ENCODE data around the gene SIX3.

Gene SIX3

DNA sequence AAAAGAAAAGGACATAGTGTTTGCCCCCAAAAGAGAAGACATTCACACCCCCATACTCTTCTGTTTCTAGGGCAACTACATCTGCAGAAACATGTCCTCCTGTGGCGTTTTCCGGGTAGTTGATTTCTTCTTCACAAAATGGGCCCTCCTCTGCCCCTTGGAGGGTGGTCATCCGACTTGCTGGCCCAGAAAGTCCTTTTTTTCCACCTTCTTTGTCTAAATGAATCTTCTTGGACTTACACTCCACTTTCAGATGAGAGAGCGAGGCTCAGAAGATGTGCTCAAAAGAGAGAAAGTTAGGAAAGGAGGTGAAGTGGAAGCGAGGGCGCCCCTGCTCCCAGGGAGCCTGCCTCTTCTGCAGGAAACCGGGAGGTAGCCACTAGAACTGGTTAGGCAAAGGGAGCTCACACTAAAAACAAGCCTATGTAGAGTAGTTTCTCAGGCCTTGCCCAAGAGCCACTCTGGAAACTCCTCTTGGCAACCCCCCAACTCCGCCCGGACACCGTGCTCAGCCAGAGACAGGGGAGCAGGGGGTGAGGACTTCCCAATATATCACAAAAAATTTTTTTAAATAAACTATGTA is 10.2 kb upstream of the SIX3 start:
- DNase-seq (ENCODE audit: low read depth): no peak

DNA sequence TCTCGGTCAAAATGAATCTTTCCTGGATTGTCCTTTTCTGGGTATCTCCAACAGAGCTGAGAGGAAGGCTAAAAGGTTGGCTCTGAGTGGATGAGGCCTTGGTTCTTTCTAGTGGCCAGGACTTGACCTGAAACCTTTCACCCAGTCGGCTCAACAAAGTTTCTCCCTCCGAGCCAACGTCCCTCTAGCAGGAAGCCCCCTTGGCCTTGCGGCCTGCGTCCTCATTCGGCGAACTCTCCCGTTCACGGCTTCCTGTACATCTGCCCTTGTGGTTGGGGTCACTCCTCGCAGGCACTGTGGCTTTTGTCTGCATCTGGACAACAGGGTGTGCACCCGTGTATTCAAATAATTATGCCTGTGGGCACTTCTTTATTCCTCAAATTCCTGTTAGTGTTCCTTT is 9.4 kb upstream of the SIX3 start:
- DNase-seq (ENCODE audit: low read depth): no peak

DNA sequence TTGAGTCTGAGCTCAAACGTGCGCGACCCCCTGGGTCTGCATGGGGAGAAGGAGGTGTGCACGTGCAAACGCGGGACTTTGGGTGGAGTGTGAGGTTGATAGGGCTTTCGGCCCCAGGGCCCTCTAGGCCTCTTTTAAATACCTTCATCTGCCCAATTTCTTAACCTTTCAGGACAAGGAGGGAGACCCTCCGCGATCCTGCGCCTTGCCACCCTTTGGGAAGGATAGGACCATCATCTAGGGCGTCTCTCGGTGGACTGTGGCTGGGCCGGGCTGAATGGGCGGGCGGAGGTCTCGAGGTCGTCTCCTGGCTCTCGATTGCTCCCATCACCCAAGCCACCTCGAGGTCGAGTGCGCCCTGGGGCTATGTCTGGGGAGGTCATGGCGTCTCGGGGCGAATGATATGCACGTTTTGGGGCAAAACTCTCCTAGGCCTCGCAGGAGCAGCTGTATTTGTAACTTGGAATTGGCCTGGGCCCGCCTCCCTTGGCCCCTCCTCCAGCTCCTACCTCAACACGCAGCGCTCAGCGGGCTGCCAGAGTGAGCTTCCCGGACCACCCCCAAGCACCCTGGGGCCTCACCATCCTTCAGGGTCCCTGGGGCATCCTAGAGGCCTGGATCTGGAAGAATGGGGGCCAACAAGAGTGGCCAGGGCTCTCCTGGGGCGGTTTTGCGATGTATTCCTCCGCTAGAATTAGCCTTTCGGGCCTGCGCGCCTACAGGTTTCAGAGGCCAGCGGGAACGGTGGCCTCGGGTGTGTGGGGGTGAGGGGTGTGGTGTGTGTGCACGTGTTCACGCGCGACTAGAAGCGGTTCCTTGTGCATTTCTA is 8.7 kb upstream of the SIX3 start:
- no peak for DNase-seq (ENCODE audit: low read depth)

DNA sequence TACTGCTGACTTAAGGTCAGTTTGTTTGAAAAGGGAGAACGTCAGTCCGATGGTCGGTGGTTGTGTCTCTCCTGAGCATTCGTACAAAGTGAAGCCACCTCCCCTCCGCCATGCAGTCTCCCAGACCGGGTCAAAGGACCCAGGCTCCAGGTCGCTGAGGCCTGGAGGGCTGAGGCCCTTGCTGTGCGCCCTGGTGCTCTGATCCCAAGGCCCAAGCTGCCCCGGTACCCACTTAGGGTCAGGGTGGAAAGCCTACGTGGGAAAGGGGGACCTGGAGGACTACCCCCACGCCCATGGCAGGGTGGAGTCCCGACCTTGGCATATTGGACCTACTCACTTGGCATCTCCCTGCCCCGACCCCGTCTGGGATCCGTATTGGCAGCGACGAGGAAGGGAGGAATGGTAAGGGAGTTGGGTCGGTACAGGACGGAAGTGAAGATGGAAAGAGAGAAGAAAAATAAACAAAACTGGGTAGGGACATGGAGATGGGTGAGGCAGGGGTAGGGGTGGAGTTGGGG is 8.0 kb upstream of the SIX3 start:
- no peak for DNase-seq (ENCODE audit: low read depth)

DNA sequence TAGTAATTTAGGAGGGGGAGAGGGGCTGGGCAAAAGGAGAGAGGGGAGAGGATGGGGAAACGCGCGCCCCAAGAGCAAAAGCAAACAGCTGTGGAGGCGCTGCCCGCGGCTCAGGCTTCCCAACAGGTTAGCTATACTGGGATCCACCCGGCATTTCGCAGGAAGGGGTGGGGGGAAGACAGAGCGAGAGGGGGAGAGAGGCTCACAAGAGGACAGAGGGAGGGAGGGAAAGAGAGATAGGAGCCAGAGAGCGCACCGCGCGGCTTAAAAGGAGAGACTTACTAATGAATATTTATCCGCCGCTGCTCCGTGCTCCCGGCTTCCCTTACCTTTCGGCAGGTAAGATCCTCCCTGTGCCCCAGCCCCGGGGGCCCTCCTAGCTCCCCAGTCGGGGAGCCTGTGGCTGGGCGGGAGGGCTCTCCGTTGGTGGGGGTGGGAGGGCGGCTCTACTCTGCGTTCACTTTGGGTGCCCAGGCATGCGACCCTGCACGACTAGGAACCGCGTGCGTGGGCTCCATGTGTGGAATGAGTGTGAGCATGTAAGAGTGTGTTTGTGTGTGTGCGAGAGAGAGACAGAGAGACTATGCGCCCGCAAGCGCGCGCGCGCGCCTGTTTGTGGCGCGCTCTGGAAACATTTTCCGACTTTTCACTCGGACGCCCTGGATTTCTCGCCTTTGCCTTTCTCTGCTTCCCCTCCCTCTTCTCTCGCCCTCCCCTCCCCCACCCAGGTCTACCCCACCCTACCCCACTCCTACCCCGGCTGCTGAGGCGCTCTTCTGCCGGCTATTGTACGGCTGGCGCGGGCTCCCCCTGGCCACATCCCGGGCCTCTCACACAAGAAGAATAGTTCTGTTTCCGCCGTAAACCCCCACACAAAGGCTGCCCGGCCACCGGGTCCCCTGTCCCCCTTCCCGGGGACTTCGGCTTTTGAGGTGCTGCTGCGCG is 7.2 kb upstream of the SIX3 start:
- DNase-seq (ENCODE audit: low read depth): no peak

DNA sequence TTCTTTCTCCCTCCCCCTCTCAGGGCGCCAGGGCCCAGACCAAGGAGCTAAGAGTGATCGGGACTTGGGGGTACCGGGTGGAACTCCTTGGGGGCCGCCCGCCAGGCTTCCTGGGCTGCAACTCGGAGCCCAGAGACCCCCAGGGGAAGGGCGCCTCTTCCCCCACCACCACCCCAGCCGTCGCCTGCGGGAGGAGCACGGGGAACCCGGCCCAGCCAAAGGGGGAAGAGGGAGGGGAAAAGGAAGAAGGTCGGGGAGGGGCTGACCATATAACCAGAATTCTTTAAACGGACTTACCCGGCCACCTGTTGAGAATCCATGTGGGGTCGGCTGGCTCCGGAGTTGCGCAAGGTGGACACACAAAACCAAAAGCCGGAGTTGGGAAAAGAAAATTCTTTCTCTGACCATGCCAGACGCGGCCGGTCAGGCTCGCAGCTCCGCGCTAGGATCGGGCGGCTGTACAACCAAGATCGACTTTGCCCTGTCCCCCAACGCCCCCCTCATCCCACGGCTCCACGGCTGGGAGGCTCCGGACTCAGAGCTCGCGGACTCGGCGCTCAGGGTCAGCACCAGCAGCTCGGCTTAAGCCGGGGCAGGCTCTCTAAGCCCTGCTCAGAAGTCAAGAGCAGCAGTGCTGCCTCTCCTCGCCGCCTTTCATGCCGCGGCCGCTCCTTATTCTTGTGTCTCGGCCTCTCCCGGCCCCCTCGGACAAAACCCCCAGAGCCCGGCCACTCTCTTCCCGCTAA is 6.3 kb upstream of the SIX3 start:
- DNase-seq (ENCODE audit: low read depth): no peak

DNA sequence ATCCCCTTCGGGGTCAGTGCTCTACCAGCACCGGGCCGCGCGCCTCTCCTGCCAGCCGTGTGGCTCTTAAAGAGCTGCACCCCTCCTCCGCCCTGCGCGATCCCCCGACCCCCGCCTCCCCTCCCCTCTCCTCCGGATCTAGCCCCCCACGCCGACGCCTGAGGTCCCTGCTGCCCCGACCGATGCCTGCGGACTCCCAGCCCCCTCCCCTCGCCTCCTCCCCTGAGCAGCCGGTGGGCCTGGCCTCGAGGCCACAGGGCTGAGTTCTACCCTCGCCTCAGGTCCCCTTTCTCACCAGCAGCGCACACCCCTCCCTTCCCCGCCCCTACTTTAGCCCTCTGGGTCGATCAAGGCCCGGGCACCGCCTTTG is 5.8 kb upstream of the SIX3 start:
- DNase-seq (ENCODE audit: low read depth): no peak

DNA sequence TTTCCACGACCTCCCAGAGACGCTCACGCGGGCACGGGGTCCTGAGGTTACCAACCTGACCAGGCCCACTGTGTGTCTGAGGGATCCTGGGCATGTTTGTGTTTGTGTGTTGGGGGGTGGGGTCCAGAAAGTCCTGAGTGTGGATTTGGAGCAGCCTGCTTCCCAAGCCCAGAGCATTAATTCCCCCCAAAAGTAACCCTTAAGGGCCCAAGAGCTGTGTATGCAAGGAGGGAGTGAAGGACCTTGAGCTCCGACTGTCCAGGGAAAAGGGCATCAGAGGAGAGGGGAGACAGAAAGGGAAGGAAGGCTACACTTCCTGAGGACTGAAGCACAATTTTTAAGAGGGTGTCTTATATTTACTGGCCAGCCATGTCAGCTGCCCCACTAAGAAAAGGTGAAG is 5.2 kb upstream of the SIX3 start:
- DNase-seq (ENCODE audit: low read depth): no peak

DNA sequence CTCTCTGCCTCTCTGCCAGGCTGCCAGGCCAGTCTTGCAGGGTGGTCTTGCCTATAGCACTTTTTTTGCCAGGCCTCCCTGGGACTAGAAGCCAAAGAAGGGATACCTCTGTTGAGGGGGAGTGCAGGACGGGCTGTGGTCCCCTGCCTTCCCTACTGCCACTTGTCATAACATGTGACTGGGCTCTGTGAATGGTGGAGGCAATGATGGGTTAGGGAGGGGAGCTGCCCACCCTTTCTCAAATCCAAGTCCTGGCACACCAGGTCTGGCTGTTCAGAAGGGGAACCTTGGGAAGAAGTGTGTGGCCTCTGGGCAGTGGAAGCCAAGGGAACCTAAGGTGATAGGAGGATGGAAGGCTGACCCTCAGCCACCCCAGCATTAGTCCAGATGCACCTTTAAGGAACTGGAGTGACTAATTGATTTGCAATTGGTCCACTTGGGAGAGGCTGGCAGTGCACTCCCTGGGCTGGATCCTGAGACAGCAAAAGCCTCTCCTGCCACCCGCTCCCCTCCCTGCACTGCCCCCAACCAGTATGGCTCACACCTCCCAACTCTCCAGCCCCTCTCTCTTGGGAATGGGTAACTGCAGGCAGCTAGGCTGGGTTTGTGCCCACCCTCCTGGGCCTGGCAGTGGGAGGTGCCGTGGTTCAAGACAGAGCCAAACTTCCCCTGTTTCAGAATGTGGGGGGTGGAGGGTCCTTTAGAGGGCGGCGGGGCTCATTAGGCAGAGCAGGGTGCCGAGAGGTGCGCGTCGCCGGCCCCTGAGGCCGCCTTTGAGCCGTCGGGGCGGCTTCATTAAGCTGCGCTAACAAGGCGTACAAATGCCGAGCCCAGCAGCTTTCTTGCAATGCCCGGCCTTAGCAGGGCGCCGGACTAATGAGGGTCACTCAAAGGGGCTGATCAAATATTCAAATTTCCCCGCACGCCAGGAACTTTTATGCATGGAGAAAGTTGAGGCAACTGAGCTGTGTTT is 4.5 kb upstream of the SIX3 start:
- no peak for DNase-seq (ENCODE audit: low read depth)

DNA sequence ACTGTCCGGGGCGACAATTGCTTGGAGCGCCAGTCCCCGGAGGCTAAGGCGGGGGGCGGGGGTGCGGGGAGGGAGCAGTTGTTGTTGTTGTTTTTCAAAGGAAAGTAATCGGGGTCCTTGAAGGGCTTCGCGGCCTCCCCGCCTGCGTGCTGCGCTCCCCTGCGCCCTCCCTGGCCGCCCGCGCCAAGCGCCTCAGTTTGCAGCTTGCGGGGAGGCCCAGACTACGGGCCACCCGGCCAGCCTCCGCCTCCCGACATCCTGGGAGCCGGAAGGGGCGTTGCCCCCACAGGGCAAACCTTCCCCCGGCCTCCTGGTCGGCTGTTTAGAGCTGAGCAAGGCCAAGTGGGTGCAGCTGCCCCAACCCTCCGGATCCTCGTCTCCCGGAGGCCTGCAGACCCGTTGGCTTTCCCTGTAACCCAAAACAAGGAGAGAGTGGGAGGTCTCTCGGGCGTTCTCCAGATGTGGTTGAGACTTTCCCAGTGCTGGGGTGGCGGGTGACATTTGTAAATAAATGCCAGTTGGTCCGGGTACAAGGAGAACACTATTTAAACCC is 3.7 kb upstream of the SIX3 start:
- DNase-seq (ENCODE audit: low read depth): no peak

DNA sequence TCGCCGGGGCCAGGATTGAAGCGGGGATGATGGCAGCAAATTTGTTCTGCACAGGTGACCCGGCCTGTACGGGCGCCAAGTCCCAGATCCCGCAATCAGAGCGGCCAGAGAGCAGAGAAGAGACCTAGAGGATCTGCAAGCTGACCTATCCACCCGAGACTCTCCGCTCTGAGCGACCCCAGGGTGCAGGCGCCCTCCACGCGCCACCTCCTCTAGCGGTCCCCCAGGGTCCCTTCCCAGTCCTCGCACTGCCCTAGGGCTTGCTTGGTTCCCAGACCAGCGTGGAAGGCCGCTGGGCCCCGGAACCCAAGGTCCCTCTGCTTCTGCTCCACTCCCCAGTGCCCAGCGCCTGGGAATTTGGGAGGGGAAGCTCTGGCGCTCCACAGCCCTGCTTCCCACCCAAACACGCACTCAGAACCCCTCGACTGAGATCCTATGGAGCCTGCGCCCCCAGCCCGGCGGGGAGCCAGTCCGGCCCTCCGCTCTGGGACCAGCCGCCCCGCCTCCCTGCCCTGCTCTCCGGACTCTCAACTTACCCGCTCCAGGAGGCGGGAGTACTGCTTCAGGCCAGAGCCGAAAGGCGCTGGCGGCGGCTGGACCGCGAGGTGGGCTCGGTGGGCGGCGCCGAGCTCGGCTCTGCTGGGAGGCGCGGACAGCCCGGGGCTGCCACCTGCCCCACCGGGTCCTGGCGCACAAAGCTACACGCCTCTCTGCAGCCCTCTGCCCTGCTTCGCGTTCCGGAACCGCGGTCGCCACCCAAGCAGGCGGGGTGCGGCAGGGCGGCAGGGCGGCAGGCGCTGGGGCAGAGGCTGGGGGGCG is 3.0 kb upstream of the SIX3 start:
- no peak for DNase-seq (ENCODE audit: low read depth)

DNA sequence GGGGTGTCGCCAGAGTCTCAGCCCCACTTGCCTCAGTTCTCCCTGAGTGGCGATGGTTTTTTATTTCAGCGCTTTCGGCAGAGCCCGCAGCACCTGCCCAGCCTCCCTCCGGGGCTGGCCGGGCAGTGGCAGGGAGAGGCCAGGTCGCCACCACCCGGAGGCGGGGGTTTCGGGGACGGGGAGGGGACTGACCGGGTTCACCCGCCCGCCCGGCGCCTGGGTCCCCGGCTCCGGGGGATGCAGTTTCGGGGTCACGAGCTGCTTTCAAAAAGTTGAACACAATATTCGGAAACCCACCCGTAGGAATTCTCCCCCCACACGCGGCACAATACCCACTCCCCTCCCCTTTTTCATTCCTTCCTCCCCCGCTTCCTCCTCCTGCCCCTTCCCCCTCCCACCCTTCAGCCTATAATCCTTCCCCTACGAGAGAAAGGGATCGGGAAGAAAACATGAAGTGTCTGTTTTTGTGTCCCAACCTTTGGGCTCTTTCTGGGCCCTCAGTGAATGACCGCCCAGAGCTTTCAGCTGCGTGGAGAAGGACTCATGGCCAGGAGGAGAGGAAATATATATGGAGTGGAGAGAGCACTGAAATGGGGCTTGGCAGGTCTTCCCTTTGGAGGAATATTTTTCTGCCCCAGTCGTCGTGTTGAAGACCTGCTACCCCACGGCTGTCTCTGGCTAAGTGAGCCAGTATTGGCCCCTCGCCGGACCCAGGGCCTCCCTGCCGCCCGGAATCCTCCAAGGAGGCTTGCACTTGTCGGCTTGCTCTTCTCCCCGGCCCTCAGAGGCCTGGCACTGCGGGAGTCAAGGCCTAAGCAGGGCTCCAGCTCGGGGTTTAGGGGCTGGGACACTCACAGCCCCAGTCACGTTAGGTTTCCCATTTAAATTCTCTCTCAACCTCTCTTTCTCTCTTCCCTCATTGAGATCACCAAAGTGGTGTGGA is 2.1 kb upstream of the SIX3 start:
- no peak for DNase-seq (ENCODE audit: low read depth)

DNA sequence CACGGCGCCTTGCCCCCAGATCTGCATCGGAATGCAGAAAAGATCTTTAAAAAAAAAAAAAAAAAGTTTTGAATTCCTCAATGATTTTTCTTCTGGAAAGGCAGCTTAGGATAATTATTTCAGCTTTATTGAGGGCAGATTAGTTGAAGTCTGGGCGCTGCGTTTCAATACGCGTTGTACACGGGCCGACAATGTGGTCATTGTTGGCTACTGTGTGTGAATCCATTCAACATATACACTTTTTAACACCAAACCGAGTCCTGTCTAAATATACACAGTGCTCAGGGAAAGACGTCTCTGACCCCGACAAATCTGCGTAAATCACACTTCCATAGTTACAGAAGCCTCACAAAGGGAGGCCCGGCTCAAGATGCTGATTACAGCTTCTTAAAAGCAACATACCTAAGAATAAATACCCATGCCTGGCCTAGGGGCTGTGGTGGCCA is 1.4 kb upstream of the SIX3 start:
- DNase-seq (ENCODE audit: low read depth): no peak

DNA sequence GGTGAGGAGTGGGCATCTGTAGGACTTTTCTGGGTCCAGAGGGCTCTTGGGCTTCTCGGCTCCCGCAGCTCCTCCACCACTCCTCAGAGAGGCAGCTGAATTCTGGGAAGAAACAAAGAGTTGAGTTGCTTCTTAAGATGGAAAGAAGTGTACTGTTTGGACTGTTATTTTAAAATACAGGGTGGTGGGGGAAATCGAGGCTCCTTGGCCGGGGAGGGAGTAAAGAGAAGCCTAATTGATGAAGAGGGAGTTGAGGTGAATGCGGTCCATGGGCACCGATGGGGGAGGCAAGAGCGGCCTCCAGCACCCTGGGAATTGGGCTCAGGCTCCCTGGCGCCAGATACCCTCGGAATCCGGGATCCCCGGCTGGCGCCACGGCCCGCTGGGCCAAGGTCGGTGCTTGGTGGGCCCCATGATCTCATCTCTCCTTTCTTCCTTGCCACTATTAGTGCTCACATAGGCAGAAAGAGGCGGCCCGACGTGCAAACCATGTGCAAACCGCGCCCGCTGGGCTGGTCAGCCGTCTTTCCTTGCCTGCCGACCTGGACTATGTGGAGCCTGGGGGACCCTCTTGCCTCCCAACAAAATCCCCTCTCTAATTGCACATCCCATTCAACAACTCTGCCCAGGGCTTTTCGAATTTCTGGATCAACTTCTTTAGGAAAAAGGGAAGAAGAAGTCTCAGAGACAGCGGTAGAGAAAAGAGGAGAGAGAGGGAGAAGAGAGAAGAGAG is 604 bp upstream of the SIX3 start:
- no peak for DNase-seq (ENCODE audit: low read depth)

DNA sequence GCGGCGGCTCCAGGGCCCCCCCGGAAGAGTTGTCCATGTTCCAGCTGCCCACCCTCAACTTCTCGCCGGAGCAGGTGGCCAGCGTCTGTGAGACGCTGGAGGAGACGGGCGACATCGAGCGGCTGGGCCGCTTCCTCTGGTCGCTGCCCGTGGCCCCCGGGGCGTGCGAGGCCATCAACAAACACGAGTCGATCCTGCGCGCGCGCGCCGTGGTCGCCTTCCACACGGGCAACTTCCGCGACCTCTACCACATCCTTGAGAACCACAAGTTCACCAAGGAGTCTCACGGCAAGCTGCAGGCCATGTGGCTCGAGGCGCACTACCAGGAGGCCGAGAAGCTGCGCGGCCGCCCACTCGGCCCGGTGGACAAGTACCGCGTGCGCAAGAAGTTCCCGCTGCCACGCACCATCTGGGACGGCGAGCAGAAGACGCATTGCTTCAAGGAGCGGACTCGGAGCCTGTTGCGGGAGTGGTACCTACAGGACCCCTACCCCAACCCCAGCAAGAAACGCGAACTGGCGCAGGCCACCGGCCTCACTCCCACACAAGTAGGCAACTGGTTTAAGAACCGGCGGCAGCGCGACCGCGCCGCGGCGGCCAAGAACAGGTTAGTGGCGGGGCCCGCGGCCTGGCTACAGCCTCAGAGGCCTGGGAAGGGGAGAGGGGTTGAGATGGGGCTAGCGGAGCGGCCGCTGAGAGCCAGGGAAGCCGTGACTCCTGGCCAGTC is 965 bp downstream of the SIX3 start:
- DNase-seq (ENCODE audit: low read depth): no peak

DNA sequence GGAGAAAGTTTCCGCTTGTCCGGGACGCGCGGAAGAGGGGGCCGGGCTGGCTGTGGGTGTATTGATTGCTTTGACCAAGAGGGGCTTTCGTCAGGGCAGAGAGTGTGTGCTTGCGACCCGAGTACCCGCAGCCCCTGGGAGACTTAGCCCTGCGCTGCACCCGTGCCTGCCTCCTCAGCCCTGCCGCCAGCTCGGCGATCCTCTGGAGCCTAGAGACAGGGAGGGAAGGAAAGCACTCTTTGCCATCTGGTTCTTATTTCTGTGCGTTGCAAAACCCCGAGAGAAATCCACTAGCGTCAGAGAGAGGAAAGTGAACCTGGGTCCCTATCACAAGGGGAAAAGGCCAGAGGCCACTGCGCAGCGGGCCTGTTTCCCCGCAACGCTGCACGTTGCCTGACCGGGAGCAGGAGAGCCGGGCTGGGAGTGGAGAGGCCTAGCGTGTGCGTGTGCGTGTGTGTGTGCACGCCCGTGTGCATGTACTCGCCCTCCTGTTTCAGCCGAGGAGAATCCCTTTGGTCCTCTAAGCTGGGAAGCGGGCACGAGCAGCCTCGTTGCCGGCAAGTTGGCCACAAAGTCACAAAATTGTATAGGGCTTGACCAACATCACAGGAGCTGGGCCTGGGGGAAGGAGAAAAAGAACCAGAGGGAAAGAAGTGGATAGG is 1.7 kb downstream of the SIX3 start:
- DNase-seq (ENCODE audit: low read depth): no peak

Data from stimulated activated CD8-positive, alpha-beta memory T cell treated with anti-CD3 and anti-CD28 coated beads, Interleukin-7, amount 100 ng/mL, for 24 hours (primary cell).